Measurements from ENCODE around the gene PAQR4.

Gene PAQR4

GRCh38 chr16:2963074-2963722 is 6.0 kb upstream of the PAQR4 start:
- Histone ChIP-seq H3K4me2 (peak overlapping the region; percentile 99), H3K4me1 (peaks cover 68% of the 10 kb centered on the region), H3K36me3 (peaks cover 16% of the 10 kb centered on the region; the same call in 1 of the 2 replicates), H3K27me3 (peaks cover 22% of the 10 kb centered on the region; the same call in 1 of the 2 replicates), H3K4me3 (peak overlapping the region; percentile 84), H3K9me3 (no peaks in the 10 kb centered on the region), H4K20me1 (peaks cover 31% of the 10 kb centered on the region), H3K27ac (peak overlapping the region; percentile 79), H3K9ac (peak overlapping the region; percentile 83)
- no peak for TF ChIP-seq Cebpa-rat (IDR thresholded peaks at IDR 0.05)

- Histone ChIP-seq H3K9me3 (no peaks in the 10 kb centered on the region), H3K36me3 (peaks cover 16% of the 10 kb centered on the region; the same call in 1 of the 2 replicates), H3K27me3 (peaks cover 22% of the 10 kb centered on the region; the same call in 1 of the 2 replicates), H3K27ac (peak within 1 kb of the TSS; percentile 79), H3K9ac (peak within 1 kb of the TSS; percentile 83), H3K4me2 (peak within 1 kb of the TSS; percentile 99), H3K4me3 (peak within 1 kb of the TSS; percentile 84), H4K20me1 (peaks cover 38% of the 10 kb centered on the region), H3K4me1 (peaks cover 72% of the 10 kb centered on the region)
- TF ChIP-seq Cebpa-rat (IDR thresholded peaks at IDR 0.05): no peak
Observed at GRCh38 chr16:2963723-2964474, 5.2 kb upstream of the PAQR4 start, which contains the start of gene KREMEN2. TSS of gene KREMEN2 (plus strand) at chr16:2964275. CDS start at chr16:2964521, 246 bp downstream.

GRCh38 chr16:2964475-2965336 is 4.4 kb upstream of the PAQR4 start:
- Histone ChIP-seq H3K4me2 (peak overlapping the region; percentile 99), H4K20me1 (peaks cover 43% of the 10 kb centered on the region), H3K4me3 (peak overlapping the region; percentile 84), H3K9me3 (no peaks in the 10 kb centered on the region), H3K9ac (peak overlapping the region; percentile 83), H3K4me1 (peaks cover 64% of the 10 kb centered on the region), H3K36me3 (peaks cover 16% of the 10 kb centered on the region; the same call in 1 of the 2 replicates), H3K27me3 (peaks cover 22% of the 10 kb centered on the region; the same call in 1 of the 2 replicates), H3K27ac (peak overlapping the region; percentile 79)
- TF ChIP-seq Cebpa-rat (IDR thresholded peaks at IDR 0.05): no peak

GRCh38 chr16:2966043-2966807 is 2.9 kb upstream of the PAQR4 start:
- Histone ChIP-seq H3K27me3 (peaks cover 22% of the 10 kb centered on the region; the same call in 1 of the 2 replicates), H3K36me3 (peaks cover 16% of the 10 kb centered on the region; the same call in 1 of the 2 replicates), H3K27ac (no peak overlapping the region), H3K9ac (no peak overlapping the region), H3K4me1 (peaks cover 59% of the 10 kb centered on the region), H3K9me3 (no peaks in the 10 kb centered on the region), H3K4me3 (no peak overlapping the region), H3K4me2 (peak overlapping the region; percentile 99), H4K20me1 (peaks cover 58% of the 10 kb centered on the region)
- TF ChIP-seq Cebpa-rat (IDR thresholded peaks at IDR 0.05): no peak

GRCh38 chr16:2966808-2967191 is 2.3 kb upstream of the PAQR4 start:
- Histone ChIP-seq H3K36me3 (peaks cover 20% of the 10 kb centered on the region; the same call in 1 of the 2 replicates), H3K9ac (no peak overlapping the region), H3K4me1 (peaks cover 59% of the 10 kb centered on the region), H3K27me3 (peaks cover 22% of the 10 kb centered on the region; the same call in 1 of the 2 replicates), H3K9me3 (no peaks in the 10 kb centered on the region), H3K4me2 (no peak overlapping the region), H3K27ac (no peak overlapping the region), H3K4me3 (no peak overlapping the region), H4K20me1 (peaks cover 64% of the 10 kb centered on the region)
- no peak for TF ChIP-seq Cebpa-rat (IDR thresholded peaks at IDR 0.05)

GRCh38 chr16:2967211-2967631 is 1.9 kb upstream of the PAQR4 start:
- peaks cover 23% of the 10 kb centered on the region; the same call in 1 of the 2 replicates for H3K36me3 ChIP-seq
- peaks cover 59% of the 10 kb centered on the region for H3K4me1 ChIP-seq
- H3K9me3 ChIP-seq: no peaks in the 10 kb centered on the region
- peak overlapping the region; percentile 97 for H3K4me2 ChIP-seq
- peaks cover 19% of the 10 kb centered on the region; the same call in 1 of the 2 replicates for H3K27me3 ChIP-seq
- TF ChIP-seq Cebpa-rat (IDR thresholded peaks at IDR 0.05): no peak
- H4K20me1 ChIP-seq: peaks cover 68% of the 10 kb centered on the region
- H3K4me3 ChIP-seq: no peak overlapping the region
- H3K9ac ChIP-seq: no peak overlapping the region
- no peak overlapping the region for H3K27ac ChIP-seq

- no peak for TF ChIP-seq Cebpa-rat (IDR thresholded peaks at IDR 0.05)
- Histone ChIP-seq H3K4me2 (peak overlapping the region; percentile 97), H3K9me3 (no peaks in the 10 kb centered on the region), H3K9ac (peak overlapping the region; percentile 92; the same call in 1 of the 2 replicates), H3K4me1 (peaks cover 59% of the 10 kb centered on the region), H4K20me1 (peaks cover 71% of the 10 kb centered on the region), H3K4me3 (peak overlapping the region; percentile 93; the same call in 1 of the 2 replicates), H3K36me3 (peaks cover 23% of the 10 kb centered on the region; the same call in 1 of the 2 replicates), H3K27me3 (peaks cover 13% of the 10 kb centered on the region; the same call in 1 of the 2 replicates), H3K27ac (no peak overlapping the region)
Observed at GRCh38 chr16:2967721-2968161, 1.4 kb upstream of the PAQR4 start.

GRCh38 chr16:2968368-2968737 is 795 bp upstream of the PAQR4 start:
- Histone ChIP-seq H3K9me3 (no peaks in the 10 kb centered on the region), H3K4me2 (peak overlapping the region; percentile 97), H4K20me1 (peaks cover 71% of the 10 kb centered on the region), H3K36me3 (peaks cover 23% of the 10 kb centered on the region; the same call in 1 of the 2 replicates), H3K4me3 (peak overlapping the region; percentile 93), H3K9ac (peak overlapping the region; percentile 92), H3K27me3 (peaks cover 10% of the 10 kb centered on the region; the same call in 1 of the 2 replicates), H3K4me1 (peaks cover 62% of the 10 kb centered on the region), H3K27ac (peak overlapping the region; percentile 91)
- no peak for TF ChIP-seq Cebpa-rat (IDR thresholded peaks at IDR 0.05)

All from BLaER1 (cell line).